Body of pancreas (tissue), 4 donors: Measurements from ENCODE around the gene NELFE. TPM values are rescaled to one million over a fixed set of nuclear protein-coding genes. Genes with fewer than 3 reads are reported as not detected.
"Not testable (repeated sequence)": the region's sequence is repeated elsewhere in the genome, so short reads cannot be mapped to it uniquely, and the experiment has no call there.

ENCODE experiments used
- ATAC-seq: fragments of 150-250 bp; one replicate; pipeline ENCODE4 v1.9.1; 2016
- DNase-seq, 4 donors: peaks; one replicate each; pipeline ENCODE4 v3.0.0-alpha.2; 2019
- H3K27ac ChIP-seq, 4 donors: fragments of 200-600 bp; sonication (generic); 1 replicate in 3 of 4; 2 replicates in 1 of 4; pipeline versions ENCODE4 v1.5.1 to v1.6.1; 2016 to 2019; ENCODE audit warnings: mild to moderate bottlenecking in 1 of 4, mixed read lengths in 1 of 4, moderate library complexity in 1 of 4
- H3K27me3 ChIP-seq, 2 donors: fragments of 200-600 bp; sonication (generic); one replicate each; pipeline ENCODE4 v1.6.0; 2016; ENCODE audit warnings: mild to moderate bottlenecking in 1 of 2
- H3K36me3 ChIP-seq, 2 donors: fragments of 200-600 bp; sonication (generic); replicated peaks in 1 of 2; 2 replicates each; pipeline ENCODE4 v1.5.1; 2016; ENCODE audit warnings: low read depth in 2 of 2; ENCODE audit not compliant: insufficient read depth in 1 of 2
- H3K4me1 ChIP-seq: fragments of 200-600 bp; sonication (generic); one replicate; pipeline ENCODE4 v1.6.0; 2016
- H3K4me3 ChIP-seq, 2 donors: fragments of 200-600 bp; sonication (generic); 1 replicate in 1 of 2; 2 replicates in 1 of 2; pipeline ENCODE4 v1.5.1; 2016 to 2019
- H3K9me3 ChIP-seq, 3 donors: fragments of 200-600 bp; sonication (generic); 1 replicate in 2 of 3; 2 replicates in 1 of 3; pipeline ENCODE4 v1.5.1; 2016
- CTCF ChIP-seq, 7 experiments: fragments of 450-650 bp in 4 of 7; fragments of 200-600 bp in 3 of 7; sonication (generic) in 3 of 7; IDR thresholded peaks; one replicate each; pipeline ENCODE4 v1.5.1; 2016 to 2019; ENCODE audit warnings: antibody characterized with exemption in 7 of 7
- POLR2A ChIP-seq, 3 donors: fragments of 450-650 bp; IDR thresholded peaks; one replicate each; pipeline ENCODE4 v1.6.1; 2016; ENCODE audit warnings: antibody characterized with exemption in 3 of 3, mild to moderate bottlenecking in 2 of 3
- WGBS, 2 donors: methylation state at CpG; one replicate each; pipeline ENCODE4 v1.1.5; 2017; 5-methylcytosine and 5-hydroxymethylcytosine counted together
- intact Hi-C: fragments of 100-400 bp; cut with DNase I; formaldehyde crosslinking; loops from one replicate; pipeline ENCODE4 v1.15.1; 2023
- total RNA-seq, 2 donors: library from RNA; depleted of rRNA; stranded (reverse); fragments of >200 nt; gene quantifications; one replicate each; pipeline ENCODE4 v1.1.0, GENCODE V29; 2016

The NELFE gene
- total RNA-seq, result 10 to 100 TPM; 38.9 to 39.9 TPM

GRCh38 chr6:31958741-31959739 lies at the start of gene NELFE, which contains the start of gene SKIC2:
NELFE (minus strand) TSS chr6:31958971; CDS start chr6:31958446, 525 bp downstream.
SKIC2 (plus strand) TSS chr6:31959175; CDS start chr6:31959193, 18 bp downstream.
- peaks cover 6 to 26% of the 10 kb centered on the region in 2 donors for H3K36me3 ChIP-seq
- H3K27ac ChIP-seq, result peak within 1 kb of the TSS; percentile 54 to 88 (median 75)
- TF ChIP-seq POLR2A (IDR thresholded peaks at IDR 0.05) (peak; percentile 38 to 81 (median 79)), CTCF (IDR thresholded peaks at IDR 0.05) (peak in 1 of 7 experiments; percentile 17)
- no peaks in the 10 kb centered on the region for H3K27me3 ChIP-seq
- 1% methylated on average over 23 to 59 of the region's 59 CpGs for WGBS, 2 donors
- DNase-seq (peak; percentile 98 to 99 (median 98)), ATAC-seq (peak; percentile 99)
- H3K9me3 ChIP-seq, result no peaks in the 10 kb centered on the region
- intact Hi-C loops, result no loop called here
- peak within 1 kb of the TSS; percentile 43 to 89 for H3K4me3 ChIP-seq
- H3K4me1 ChIP-seq, result peaks cover 22% of the 10 kb centered on the region

- ATAC-seq, H3K4me3 ChIP-seq, H3K36me3 ChIP-seq, H3K4me1 ChIP-seq, intact Hi-C loops, H3K9me3 ChIP-seq, H3K27me3 ChIP-seq, DNase-seq, H3K27ac ChIP-seq: not testable (repeated sequence)
- WGBS, 2 donors, result no CpG with 5 or more reads among the region's 24 CpGs
Observed at GRCh38 chr6:32008037-32008436, 49.3 kb upstream of the NELFE start.

- H3K36me3 ChIP-seq, intact Hi-C loops, H3K27ac ChIP-seq, DNase-seq, ATAC-seq, H3K4me1 ChIP-seq, H3K9me3 ChIP-seq, H3K27me3 ChIP-seq, H3K4me3 ChIP-seq: not testable (repeated sequence)
- WGBS, 2 donors, result 60% methylated on average over 12 of the region's 12 CpGs; no CpG with 5 or more reads in 1 of the 2 donors
Observed at GRCh38 chr6:32007086-32007485, 48.3 kb upstream of the NELFE start.

- H3K4me1 ChIP-seq, ATAC-seq, H3K27ac ChIP-seq, H3K27me3 ChIP-seq, H3K9me3 ChIP-seq, H3K4me3 ChIP-seq, intact Hi-C loops, DNase-seq, H3K36me3 ChIP-seq: not testable (repeated sequence)
- WGBS, 2 donors, result 57 to 76% methylated on average over 8 of the region's 8 CpGs
Observed at GRCh38 chr6:32005991-32006529, 47.3 kb upstream of the NELFE start.

GRCh38 chr6:32005538-32005880 lies 46.7 kb upstream of the NELFE start:
- H3K9me3 ChIP-seq, H3K4me1 ChIP-seq, H3K27ac ChIP-seq, H3K36me3 ChIP-seq, intact Hi-C loops, H3K4me3 ChIP-seq, H3K27me3 ChIP-seq, ATAC-seq: not testable (repeated sequence)
- peak in 1 of 4 donors; percentile 7 for DNase-seq
- 61 to 100% methylated on average over 1 to 3 of the region's 9 CpGs for WGBS, 2 donors

GRCh38 chr6:32004864-32005537 lies 46.2 kb upstream of the NELFE start:
- H3K4me3 ChIP-seq, H3K9me3 ChIP-seq, H3K4me1 ChIP-seq, H3K27me3 ChIP-seq, ATAC-seq, intact Hi-C loops, H3K27ac ChIP-seq, H3K36me3 ChIP-seq, DNase-seq: not testable (repeated sequence)
- WGBS, 2 donors, result 41 to 45% methylated on average over 3 to 9 of the region's 13 CpGs

- intact Hi-C loops, ATAC-seq, H3K9me3 ChIP-seq, H3K36me3 ChIP-seq, H3K27me3 ChIP-seq, H3K4me1 ChIP-seq, H3K27ac ChIP-seq, DNase-seq, H3K4me3 ChIP-seq: not testable (repeated sequence)
- WGBS, 2 donors, result 69 to 74% methylated on average over 3 of the region's 4 CpGs
Observed at GRCh38 chr6:32004393-32004792, 45.6 kb upstream of the NELFE start.

GRCh38 chr6:32003301-32003700 lies 44.5 kb upstream of the NELFE start:
- H3K9me3 ChIP-seq, ATAC-seq, H3K27me3 ChIP-seq, H3K27ac ChIP-seq, H3K4me1 ChIP-seq, H3K36me3 ChIP-seq, H3K4me3 ChIP-seq, DNase-seq, intact Hi-C loops: not testable (repeated sequence)
- WGBS, 2 donors, result no CpG with 5 or more reads among the region's 7 CpGs

GRCh38 chr6:32002546-32003268 lies 43.9 kb upstream of the NELFE start:
- DNase-seq, H3K4me1 ChIP-seq, H3K27ac ChIP-seq, H3K36me3 ChIP-seq, H3K9me3 ChIP-seq, H3K27me3 ChIP-seq, H3K4me3 ChIP-seq, intact Hi-C loops: not testable (repeated sequence)
- no CpG with 5 or more reads among the region's 15 CpGs for WGBS, 2 donors
- ATAC-seq, result peak; percentile 63

- ATAC-seq, H3K36me3 ChIP-seq, H3K9me3 ChIP-seq, intact Hi-C loops, H3K27ac ChIP-seq, H3K4me1 ChIP-seq, H3K4me3 ChIP-seq, DNase-seq, H3K27me3 ChIP-seq: not testable (repeated sequence)
- 89 to 100% methylated on average over 1 to 4 of the region's 6 CpGs for WGBS, 2 donors
Observed at GRCh38 chr6:31996385-31996784, 37.6 kb upstream of the NELFE start.
